ENCODE data around the gene TTC22.

DNA sequence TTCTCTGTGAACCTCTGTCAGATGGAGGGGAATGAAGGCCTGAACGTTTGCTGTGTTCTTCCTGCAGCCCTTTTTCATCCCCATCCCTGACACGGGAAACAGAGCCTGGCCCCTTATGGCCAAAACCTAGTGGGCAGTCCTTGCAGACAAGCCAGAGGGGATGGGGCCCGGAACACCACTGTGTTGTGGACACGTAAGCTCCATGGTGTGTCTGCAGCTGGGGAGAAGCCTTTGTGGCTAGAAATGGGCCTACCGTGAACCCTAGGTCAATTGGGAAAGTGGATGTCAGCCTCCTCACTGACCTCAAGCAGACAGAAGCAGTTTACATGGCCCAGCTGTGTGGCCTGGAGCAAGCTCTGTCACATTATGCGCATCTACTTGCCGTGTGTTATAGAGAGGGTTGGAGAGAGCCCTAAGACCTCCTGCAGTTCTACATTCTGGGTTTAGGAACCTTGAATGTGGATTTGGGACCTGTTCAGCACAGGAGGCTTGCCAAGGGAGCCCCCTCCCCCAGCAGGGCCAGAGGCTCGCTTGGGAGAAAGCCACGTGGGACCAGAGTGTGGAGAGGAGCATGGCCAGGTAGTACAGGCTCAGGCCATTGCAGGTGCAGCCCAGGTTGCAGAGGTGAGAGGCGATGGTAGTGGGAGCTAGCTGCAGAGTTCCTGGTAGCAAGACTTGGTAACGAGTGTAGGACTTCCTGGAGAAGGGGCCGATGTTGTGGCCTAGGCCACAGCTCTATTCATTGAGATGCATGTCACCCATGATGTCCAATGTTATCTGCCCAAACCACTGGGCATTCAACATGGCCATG is 57.5 kb downstream of the TTC22 start:
- TF ChIP-seq EZH2 (IDR thresholded peaks at IDR 0.05; ENCODE audit: borderline replicate concordance, low read depth, low read length, severe bottlenecking): no peak
- TF ChIP-seq, protein P1, sequence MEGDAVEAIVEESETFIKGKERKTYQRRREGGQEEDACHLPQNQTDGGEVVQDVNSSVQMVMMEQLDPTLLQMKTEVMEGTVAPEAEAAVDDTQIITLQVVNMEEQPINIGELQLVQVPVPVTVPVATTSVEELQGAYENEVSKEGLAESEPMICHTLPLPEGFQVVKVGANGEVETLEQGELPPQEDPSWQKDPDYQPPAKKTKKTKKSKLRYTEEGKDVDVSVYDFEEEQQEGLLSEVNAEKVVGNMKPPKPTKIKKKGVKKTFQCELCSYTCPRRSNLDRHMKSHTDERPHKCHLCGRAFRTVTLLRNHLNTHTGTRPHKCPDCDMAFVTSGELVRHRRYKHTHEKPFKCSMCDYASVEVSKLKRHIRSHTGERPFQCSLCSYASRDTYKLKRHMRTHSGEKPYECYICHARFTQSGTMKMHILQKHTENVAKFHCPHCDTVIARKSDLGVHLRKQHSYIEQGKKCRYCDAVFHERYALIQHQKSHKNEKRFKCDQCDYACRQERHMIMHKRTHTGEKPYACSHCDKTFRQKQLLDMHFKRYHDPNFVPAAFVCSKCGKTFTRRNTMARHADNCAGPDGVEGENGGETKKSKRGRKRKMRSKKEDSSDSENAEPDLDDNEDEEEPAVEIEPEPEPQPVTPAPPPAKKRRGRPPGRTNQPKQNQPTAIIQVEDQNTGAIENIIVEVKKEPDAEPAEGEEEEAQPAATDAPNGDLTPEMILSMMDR (IDR thresholded peaks at IDR 0.05; ENCODE audit: borderline replicate concordance, extremely low read depth, low read length, poor library complexity, severe bottlenecking): no peak
